RKO (cell line): ENCODE measurements around the gene L3MBTL3.
"Not testable (repeated sequence)": the region's sequence is repeated elsewhere in the genome, so short reads cannot be mapped to it uniquely, and the experiment has no call there.

Experiments used
- DNase-seq: peaks from one replicate; pipeline ENCODE4 v3.0.0-alpha.2; 2016; ENCODE audit warnings: low spot score

L3MBTL3 gene

GRCh38 chr6:130076512-130076911, 58.1 kb downstream of the L3MBTL3 start:
- peak; percentile 8 for DNase-seq

GRCh38 chr6:130090796-130091195, 72.4 kb downstream of the L3MBTL3 start:
- DNase-seq, result no peak

- no peak for DNase-seq
Measured at GRCh38 chr6:130093546-130093945, 75.2 kb downstream of the L3MBTL3 start.

- DNase-seq, result no peak
Measured at GRCh38 chr6:130098317-130098716, 79.9 kb downstream of the L3MBTL3 start.

- no peak for DNase-seq
Measured at GRCh38 chr6:130099119-130099518, 80.7 kb downstream of the L3MBTL3 start.

GRCh38 chr6:130105996-130106704, 87.8 kb downstream of the L3MBTL3 start:
- DNase-seq, result no peak

GRCh38 chr6:130107710-130108109, 89.3 kb downstream of the L3MBTL3 start:
- DNase-seq, result no peak

GRCh38 chr6:130111031-130111430, 92.7 kb downstream of the L3MBTL3 start:
- no peak for DNase-seq

- no peak for DNase-seq
Measured at GRCh38 chr6:130113201-130113710, 94.9 kb downstream of the L3MBTL3 start.

- DNase-seq, result no peak
Measured at GRCh38 chr6:130115036-130115435, 96.7 kb downstream of the L3MBTL3 start.

GRCh38 chr6:130116273-130116672, 97.9 kb downstream of the L3MBTL3 start:
- no peak for DNase-seq

GRCh38 chr6:130117187-130117701, 98.9 kb downstream of the L3MBTL3 start:
- DNase-seq, result not testable (repeated sequence)

GRCh38 chr6:130118236-130118635, 99.9 kb downstream of the L3MBTL3 start:
- no peak for DNase-seq

- no peak for DNase-seq
Measured at GRCh38 chr6:130119211-130119610, 100.8 kb downstream of the L3MBTL3 start.

- DNase-seq, result no peak
Measured at GRCh38 chr6:130120731-130121130, 102.3 kb downstream of the L3MBTL3 start.

- no peak for DNase-seq
Measured at GRCh38 chr6:130122243-130122642, 103.9 kb downstream of the L3MBTL3 start.

- DNase-seq, result no peak
Measured at GRCh38 chr6:130127195-130127594, 108.8 kb downstream of the L3MBTL3 start.

GRCh38 chr6:130128326-130128725, 109.9 kb downstream of the L3MBTL3 start:
- DNase-seq, result no peak

- no peak for DNase-seq
Measured at GRCh38 chr6:130129762-130130246, 111.4 kb downstream of the L3MBTL3 start.

GRCh38 chr6:130132286-130132701, 113.9 kb downstream of the L3MBTL3 start:
- no peak for DNase-seq

- no peak for DNase-seq
Measured at GRCh38 chr6:130134582-130134981, 116.2 kb downstream of the L3MBTL3 start.

GRCh38 chr6:130136798-130137197, 118.4 kb downstream of the L3MBTL3 start:
- no peak for DNase-seq

GRCh38 chr6:130138116-130138908, 119.9 kb downstream of the L3MBTL3 start:
- no peak for DNase-seq
